Sigmoid colon (tissue), 4 donors: ENCODE measurements around the gene NDUFS6.
"Not testable (repeated sequence)": the region's sequence is repeated elsewhere in the genome, so short reads cannot be mapped to it uniquely, and the experiment has no call there.

Source experiments
- POLR2A ChIP-seq, 2 donors: fragments of 450-650 bp; IDR thresholded peaks; one replicate each; pipeline ENCODE4 v1.6.1; 2016; ENCODE audit warnings: antibody characterized with exemption in 2 of 2, mild to moderate bottlenecking in 2 of 2, moderate library complexity in 2 of 2
- POLR2AphosphoS5 ChIP-seq, 4 donors: sonication (generic); formaldehyde crosslinking; IDR thresholded peaks; one replicate each; pipeline ENCODE4 v1.6.1; 2017; ENCODE audit warnings: antibody characterized with exemption in 4 of 4

GRCh38 chr5:1843761-1844160 lies 42.6 kb downstream of the NDUFS6 start:
- TF ChIP-seq POLR2A, POLR2AphosphoS5 (IDR thresholded peaks at IDR 0.05): not testable (repeated sequence)
